Measurements from ENCODE around the gene ELOA. TPM values are rescaled to one million over a fixed set of nuclear protein-coding genes. Genes with fewer than 3 reads are reported as not detected.
"Not testable (repeated sequence)": the region's sequence is repeated elsewhere in the genome, so short reads cannot be mapped to it uniquely, and the experiment has no call there.

Gene ELOA
- total RNA-seq, 1 experiment from 2014 or later: 29.5 TPM

DNA sequence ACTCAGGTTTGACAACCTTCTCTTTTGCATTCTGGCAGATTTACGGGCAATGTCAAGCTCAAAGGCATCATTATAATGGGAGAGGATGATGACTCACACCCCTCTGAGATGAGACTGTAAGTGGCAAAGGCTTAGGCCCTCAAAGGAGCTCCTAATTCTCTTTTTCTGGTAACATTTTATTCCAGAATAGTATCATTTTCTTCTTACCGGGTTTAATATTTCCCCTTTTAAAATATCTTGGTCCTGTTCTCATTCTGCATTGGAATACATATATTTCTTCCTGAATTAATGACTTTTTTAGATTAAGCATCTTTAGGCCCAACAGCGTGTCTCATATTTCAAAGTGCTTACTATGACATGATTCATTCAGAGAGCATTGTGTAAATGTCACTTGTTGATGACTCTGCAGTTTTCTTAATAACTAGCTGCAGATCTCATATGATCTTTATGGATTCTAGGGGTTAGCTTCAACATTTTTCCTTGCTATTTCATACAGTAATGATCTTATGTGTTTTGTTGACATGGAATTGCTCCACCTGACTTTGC lies 36.6 kb downstream of the ELOA start:
- no peak for DNase-seq (ENCODE audit: extremely low read depth, low read depth)

DNA sequence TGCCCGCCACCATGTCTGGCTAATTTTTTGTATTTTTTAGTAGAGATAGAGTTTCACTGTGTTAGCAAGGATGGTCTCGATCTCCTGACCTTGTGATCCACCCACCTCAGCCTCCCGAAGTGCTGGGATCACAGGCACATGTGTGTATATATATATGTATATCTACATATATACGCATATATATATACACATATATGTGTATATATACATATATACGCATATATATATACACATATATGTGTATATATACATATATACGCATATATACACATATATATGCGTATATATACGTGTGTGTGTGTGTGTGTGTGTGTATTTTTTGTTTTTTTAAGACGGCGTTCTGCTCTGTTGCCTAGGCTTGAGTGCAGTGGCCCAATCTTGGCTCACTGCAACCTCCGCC lies 39.9 kb downstream of the ELOA start:
- DNase-seq (ENCODE audit: extremely low read depth, low read depth): not testable (repeated sequence)

DNA sequence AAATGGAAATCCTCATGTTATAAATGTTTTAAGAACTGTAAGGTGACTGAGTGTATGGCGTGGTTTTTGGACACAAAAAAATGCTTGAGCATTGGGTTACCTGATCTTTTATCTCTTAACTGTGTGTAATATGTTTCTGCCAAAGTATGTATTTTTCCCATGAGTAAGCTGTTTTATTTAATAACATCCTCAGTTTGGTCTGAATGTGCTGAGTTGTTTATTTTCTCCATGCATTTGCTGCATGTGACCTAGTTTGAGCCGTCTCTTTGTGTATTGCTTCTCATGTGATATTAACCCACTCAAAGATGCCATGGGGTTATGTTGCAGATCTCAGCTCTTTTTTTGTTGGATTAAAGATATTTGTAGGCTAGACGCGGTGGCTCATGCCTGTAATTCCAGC lies 41.6 kb downstream of the ELOA start:
- no peak for DNase-seq (ENCODE audit: extremely low read depth, low read depth)

DNA sequence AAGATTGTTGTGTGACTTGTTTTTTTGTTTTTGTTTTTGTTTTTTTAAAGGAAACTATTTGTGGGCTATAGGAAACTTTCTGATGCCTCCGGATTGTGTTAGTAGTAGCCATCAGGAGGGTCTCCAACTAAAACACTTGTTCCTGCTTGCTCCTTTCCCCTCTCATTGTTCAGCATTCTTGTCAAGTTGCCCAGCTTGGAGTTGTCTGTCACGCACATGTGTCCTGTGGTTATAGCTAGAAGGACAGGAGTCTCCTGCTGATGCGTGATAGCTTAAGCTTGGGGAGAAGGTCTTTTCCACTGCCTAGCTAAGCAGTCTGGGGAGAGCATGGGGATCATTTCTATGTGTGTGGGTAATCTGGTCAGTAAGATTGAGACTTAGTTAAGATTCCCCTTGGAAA lies 44.4 kb downstream of the ELOA start:
- no peak for DNase-seq (ENCODE audit: extremely low read depth, low read depth)

DNA sequence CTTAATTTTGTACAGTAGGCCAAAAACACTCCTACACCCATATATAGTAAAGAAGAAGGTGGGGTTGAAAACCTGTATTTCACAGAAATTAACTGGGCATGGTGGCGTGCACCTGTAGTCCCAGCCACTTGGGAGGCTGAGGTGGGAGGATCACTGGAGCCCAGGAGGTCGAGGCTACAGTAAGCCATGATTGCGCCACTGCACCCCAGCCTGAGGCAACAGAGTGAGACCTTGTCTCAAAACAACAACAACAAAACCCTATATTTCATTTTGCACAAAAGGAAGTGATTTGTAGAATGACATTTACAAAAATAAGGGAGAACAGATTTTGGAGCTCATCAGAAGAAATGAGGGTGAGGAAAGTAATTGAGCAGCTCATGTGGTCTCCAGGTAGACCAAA lies 45.4 kb downstream of the ELOA start:
- no peak for DNase-seq (ENCODE audit: extremely low read depth, low read depth)

DNA sequence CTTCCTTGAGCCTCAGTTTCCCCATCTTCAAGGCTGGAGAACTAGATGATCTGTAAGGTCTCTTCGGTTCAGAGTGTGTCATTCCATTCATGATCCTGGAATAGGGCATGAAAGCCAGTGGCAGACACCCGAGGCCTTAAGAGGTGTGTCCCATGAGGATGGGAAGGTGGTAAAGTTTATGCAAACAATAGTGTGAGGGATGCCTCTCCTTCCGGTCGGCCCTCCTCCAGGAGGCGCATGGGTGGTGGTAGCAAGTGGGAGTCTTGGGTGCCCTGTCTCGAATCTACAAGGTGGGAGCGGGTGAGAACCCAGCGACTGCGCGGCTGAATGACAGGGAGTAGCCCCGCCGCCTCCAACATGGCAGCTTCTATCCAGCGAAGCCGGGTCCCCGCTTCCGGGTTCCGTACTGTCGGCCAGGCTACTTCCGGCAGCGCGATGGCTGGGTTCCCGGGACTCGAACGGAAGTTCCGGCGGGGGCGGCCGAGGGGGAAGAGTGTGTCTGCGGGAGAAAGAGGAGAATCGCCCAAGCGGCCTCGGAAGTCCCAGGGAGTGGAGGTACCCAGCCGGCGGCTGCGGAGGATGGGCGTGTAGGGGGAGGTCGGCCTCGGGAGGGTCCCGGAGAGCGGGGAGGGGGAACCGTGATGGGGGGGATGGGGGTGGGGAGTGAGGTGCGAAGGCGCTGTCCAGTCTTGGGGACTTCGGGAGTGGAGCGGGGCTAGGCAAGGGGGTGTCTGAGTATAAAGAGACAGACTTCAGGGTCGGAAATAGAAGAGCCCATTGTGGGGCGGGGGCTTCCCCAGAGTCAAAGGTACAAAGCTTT lies 47.6 kb downstream of the ELOA start, which contains the start of gene LYPLA2:
LYPLA2 (plus strand) TSS at position 450 of the 820 bp plus-strand sequence. CDS start 1,538 bp downstream, outside the sequence.
- peak; percentile 75 for DNase-seq (ENCODE audit: extremely low read depth, low read depth)

- no peak for DNase-seq (ENCODE audit: extremely low read depth, low read depth)
Measured at GRCh38 chr1:23791516-23792047, 48.3 kb downstream of the ELOA start.

- DNase-seq (ENCODE audit: extremely low read depth, low read depth): no peak
Measured at GRCh38 chr1:23792151-23792945, 49.1 kb downstream of the ELOA start.

DNA sequence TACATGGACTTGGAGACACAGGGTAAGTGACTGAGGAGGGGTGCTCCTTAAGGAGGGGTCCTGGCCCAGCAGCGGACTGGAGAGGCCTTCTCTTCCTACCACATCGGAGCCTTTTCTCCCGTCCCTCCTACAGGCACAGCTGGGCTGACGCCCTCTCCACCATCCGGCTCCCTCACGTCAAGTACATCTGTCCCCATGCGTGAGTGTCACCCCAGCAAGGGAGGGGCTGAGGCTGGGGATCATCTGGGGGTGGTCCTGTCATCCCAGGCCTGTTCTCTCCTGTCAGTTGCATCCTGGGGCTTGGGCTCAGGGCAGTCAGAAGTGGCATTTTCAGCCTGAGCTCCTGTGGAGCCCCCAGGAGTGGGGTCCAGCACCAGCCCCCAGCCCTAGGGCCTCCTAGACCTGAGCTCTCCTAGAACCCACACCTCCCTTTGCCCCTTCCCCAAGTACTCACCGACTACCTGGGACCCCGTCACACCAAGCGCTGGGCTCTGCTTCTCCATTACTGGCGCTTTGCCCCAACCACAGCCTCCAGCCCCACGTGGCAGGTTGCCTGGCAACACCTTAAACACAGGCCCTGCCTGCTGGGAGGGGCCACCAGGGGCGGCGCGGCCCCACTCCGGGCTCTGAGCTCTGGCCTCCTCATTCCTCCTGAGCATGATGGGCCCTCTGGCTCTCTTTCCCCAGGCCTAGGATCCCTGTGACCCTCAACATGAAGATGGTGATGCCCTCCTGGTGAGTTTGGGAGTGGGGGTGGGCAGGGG lies 49.9 kb downstream of the ELOA start:
- DNase-seq (ENCODE audit: extremely low read depth, low read depth): no peak

DNA sequence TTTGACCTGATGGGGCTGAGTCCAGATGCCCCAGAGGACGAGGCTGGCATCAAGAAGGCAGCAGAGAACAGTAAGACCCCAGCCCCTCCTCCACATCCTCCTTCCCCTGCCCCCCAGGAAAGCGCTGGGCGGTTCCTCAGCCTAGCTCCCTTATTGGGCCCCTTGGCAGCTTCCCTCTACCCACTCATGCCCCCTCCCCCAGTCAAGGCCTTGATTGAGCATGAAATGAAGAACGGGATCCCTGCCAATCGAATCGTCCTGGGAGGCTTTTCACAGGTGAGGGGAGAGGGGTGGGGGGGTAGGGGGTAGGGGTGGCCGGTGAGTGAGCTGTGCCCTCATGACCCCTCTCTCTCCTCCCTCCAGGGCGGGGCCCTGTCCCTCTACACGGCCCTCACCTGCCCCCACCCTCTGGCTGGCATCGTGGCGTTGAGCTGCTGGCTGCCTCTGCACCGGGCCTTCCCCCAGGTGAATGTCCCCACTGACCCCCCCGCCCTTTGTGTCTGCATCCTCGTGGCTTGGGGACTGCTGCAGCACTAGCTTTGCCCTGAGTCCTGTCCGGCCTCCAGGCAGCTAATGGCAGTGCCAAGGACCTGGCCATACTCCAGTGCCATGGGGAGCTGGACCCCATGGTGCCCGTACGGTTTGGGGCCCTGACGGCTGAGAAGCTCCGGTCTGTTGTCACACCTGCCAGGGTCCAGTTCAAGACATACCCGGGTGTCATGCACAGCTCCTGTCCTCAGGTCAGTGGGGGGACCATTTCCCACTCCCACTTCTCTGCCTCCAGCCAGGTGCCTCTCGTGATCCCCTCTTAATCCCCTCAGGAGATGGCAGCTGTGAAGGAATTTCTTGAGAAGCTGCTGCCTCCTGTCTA lies 50.8 kb downstream of the ELOA start:
- DNase-seq (ENCODE audit: extremely low read depth, low read depth): no peak

DNA sequence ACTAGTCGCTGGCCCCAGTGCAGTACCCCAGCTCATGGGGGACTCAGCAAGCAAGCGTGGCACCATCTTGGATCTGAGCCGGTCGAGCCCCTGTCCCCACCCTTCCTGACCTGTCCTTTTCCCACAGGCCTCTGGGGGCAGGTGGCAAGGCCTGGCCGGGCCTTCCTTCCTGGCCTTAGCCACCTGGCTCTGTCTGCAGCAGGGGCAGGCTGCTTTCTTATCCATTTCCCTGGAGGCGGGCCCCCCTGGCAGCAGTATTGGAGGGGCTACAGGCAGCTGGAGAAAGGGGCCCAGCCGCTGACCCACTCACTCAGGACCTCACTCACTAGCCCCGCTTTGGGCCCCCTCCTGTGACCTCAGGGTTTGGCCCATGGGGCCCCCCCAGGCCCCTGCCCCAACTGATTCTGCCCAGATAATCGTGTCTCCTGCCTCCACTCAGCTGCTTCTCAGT lies 51.5 kb downstream of the ELOA start:
- DNase-seq (ENCODE audit: extremely low read depth, low read depth): not testable (repeated sequence)

DNA sequence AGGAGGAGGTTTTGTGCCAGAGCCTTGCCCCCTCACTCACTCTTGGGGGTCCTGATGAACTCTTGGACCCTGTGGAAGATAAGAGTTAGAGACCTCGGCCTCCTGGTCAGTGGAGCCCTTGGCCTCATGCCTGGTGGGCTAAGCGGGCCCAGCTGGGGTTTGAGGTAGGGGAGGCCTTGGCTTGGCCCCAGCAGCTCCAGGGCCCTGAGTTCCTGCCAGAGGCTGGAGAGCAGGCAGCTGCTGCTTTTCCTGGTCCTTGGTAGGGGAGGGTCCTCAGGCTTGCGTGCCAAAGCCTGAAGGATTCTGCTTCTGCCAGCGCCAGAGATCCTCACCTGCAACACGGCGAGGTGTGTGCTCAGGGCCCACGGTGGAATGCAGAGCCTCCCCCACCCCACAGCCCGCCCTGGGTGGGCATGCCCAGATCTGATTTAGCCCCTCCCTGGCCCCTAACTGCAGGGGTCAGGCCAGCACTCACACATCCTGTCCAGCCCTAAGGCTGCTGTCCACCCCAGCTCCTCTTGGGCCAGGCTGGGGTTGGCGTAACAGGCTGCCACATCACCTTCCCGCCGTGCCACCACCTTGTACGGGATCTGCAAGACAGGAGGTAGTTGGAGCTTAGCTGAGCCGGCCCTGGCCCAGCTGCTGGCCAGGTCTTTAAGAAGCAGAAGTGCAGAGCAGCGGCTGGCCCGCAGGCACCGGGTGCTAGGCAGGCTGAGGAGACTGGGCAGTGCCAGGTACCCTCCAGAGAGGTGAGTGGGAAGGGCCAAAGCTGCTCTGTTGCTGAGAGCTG lies 52.6 kb downstream of the ELOA start:
- no peak for DNase-seq (ENCODE audit: extremely low read depth, low read depth)

GRCh38 chr1:23796466-23797271 lies 53.4 kb downstream of the ELOA start:
- DNase-seq (ENCODE audit: extremely low read depth, low read depth): no peak

DNA sequence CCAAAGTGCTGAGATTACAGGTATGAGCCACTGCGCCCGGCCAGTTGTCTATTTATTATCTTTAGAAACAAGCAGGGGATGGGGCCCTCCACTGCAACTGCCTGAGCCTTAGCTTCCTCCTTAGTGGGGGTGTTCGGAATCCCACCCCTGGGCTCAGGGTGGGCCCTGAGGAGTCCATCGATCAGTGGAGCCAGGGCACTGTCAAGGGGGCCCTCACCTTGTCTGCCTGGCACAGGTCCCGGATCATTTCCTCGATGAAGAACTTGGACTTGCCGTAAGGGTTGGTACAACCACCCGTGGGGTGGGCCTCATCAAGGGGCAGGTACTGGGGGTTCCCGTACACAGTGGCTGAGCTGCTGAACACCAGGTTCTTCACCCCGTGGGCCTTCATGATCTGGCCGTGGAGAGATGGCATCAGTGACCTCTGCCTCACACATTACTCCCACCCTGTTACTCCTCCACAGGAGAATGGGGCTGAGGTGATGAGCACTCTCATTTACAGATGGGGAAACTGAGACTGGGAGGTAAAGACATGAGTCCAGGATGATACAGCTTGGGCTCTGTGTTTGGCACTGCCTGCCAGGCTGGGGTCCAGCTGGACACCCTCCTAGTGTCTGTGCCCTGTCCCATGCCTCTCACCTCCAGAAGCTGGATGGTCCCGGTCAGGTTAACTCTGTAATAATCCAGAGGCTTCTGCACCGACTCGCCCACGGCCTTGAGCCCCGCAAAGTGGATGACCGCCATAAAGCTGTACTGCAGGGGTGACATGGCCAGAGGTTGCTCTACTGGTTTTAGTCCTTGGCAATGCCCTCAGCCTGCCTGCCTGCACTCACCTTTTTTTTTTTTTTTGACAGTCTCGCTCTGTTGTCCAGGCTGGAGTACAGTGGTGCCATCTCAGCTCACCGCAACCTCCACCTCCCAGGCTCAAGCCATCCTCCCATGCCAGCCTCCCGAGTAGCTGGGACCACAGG lies 54.5 kb downstream of the ELOA start:
- DNase-seq (ENCODE audit: extremely low read depth, low read depth): no peak

DNA sequence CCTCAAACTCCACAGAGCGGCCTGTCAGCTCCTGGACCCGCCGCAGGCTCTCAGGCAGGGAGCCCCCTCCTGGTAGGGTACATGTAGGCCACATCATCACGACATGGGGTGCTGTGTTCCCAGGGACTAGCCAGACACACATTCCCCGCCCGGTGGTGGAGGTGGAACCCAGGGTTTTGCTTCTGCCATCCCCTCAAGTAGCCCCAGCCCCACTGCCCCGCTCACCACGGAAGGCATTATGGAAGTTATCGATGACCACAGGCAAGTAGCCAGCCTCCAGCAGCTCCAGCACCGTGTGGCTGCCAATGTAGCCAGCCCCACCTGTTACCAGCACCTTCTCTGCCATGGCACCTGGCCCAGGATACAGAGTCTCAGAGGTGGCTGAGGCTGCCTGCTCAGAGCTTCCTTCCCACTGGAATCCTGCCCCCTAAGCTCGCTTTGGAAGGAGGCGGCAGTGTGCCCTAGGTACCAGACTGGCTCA lies 55.4 kb downstream of the ELOA start:
- no peak for DNase-seq (ENCODE audit: extremely low read depth, low read depth)

- no peak for DNase-seq (ENCODE audit: extremely low read depth, low read depth)
Measured at GRCh38 chr1:23799255-23799569, 55.9 kb downstream of the ELOA start.
